Umbilical cord (tissue), 2 donors: Measurements from ENCODE around the gene PROSER3. TPM values are rescaled to one million over a fixed set of nuclear protein-coding genes. Genes with fewer than 3 reads are reported as not detected.
A peak's percentile ranks its signal among the peaks of the same experiment; 100 is the strongest.
"Not testable (repeated sequence)": the region's sequence is repeated elsewhere in the genome, so short reads cannot be mapped to it uniquely, and the experiment has no call there.

Source experiments
- DNase-seq: peaks from one replicate; pipeline ENCODE4 v3.0.0-alpha.2; 2015; ENCODE audit warnings: low spot score
- total RNA-seq: library from RNA; depleted of rRNA; stranded (reverse); fragments of >200 nt; gene quantifications from one replicate; pipeline ENCODE4 v1.2.3, GENCODE V29; 2014; ENCODE audit warnings: low replicate concordance; ENCODE audit not compliant: insufficient read depth

The PROSER3 gene
- total RNA-seq, 1 donor from 2014 or later = 15.9 TPM

DNA sequence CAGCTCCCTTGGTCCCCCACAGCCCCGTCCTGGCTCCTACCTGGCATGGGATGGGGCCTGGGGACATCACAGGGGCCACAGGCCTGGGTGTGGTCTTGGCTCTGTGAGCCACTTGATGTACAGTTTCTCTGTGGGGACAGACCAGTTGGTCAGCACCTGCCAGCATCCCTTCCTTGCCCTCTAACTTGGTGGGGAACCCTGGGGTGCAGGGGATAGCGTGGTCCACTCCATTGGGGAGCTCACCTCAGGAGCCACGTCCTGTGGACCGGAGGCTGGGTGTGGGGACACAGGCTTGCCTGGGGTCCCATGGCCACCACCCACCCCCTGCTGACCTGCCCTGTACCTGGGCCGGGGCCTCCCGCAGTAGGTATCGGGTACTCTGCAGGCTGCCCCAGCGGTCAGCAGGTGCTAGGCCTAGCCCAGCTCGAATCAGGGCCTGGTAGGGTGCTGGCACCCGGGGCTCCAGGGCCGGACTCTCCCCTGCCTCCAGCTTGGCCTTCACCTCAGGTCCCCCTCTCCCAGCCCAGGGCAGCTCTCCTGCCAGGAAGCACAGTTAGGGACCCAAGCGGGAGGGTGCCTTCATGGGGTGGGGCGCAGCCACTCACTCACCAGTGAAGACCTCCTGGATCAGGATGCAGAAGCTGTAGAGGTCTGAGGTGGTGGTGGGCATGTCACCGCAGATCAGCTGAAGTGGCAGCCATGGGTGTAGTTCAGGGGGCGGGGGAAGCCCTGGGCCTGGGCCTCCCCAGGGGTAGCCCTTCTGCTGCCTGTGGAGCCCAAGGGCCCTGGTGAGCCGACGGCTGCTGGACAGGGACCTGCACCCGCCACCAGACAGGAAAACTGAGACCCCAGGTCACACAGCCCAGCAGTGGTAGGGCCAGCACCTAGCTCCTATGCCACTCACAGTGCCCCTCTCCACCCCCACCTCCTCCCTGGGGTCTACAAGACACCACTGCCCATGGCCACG lies 32.3 kb downstream of the PROSER3 start:
- DNase-seq = no peak

GRCh38 chr19:35790981-35791813 lies 33.2 kb downstream of the PROSER3 start:
- DNase-seq = no peak

DNA sequence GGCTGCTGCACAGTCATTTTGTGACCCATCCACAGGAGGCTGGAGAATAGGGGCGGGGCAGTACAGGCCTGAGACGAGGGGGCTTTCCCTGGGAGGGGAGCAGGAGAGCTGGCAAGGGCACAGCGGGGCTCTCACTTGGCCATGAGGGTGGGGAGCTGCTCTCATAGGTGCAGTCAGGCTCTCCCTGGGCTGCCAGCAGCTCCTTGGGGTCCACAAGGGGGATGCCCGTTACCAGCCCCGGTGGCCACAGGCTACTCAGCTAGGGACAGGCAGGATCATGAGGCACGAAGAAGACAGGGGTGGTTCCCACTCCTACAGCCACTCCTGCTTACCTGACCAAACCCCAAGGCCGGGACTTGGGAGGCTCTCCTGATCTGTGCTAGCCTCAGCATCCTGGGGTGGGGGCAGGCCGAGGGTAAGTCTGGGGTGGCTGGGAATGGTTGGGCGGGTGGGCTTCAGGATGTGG lies 33.9 kb downstream of the PROSER3 start:
- no peak for DNase-seq

GRCh38 chr19:35792312-35792711 lies 34.3 kb downstream of the PROSER3 start:
- DNase-seq = no peak

DNA sequence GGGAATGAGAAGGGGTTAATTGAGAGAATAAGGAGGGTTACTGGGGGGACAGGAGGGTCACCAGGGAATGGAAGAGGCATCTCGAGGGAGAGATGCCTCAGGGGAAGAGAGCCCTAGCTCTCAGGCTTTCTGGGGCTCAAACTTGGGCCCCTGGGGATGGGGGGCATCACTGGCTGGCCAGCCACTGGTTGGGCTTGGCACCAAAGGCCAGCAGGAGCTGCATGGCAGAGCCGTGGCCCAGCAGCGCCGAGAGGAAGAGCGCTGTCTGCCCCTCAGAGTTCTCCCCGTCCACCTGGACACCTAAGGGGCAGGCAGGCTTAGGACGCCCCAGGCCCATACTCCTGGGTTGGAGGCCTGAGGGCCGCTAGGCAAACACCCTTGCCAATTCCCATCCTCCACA lies 34.9 kb downstream of the PROSER3 start:
- DNase-seq = no peak

DNA sequence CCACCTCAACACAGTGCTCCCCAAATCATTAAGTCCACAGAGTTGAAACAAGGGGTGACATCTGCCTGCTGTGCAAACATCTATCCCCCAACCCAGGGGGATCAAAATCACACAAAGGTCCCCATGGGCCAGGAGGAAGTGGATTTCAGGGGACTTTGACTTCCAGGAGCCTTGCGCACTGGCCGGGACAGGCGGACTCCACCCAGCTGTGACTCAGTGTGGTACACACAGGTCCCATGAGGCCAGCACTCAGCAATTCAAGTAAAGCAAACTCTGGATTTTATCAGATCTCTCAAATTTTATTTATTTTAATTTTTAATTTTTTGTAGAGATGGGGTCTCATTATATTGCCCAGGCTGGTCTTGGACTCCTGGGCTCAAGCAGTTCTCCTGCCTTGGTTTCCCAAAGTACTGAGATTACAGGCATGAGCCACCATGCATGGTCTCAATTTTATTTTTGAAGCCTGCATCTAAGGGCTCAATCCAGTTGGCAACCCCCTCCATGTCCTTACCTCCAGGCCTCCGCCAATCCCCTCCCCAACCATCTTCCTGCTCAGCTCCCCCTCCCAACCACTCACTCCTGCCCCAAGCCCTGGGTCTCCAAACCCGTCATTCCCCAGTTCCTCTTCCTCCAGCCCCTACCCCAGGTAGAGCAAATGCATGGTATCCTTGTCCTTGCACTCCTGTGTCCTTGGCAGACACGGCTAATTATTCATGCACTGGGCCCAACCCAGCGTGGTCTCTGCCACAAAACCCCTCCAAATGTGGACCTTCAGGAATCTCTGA lies 35.6 kb downstream of the PROSER3 start:
- no peak for DNase-seq

DNA sequence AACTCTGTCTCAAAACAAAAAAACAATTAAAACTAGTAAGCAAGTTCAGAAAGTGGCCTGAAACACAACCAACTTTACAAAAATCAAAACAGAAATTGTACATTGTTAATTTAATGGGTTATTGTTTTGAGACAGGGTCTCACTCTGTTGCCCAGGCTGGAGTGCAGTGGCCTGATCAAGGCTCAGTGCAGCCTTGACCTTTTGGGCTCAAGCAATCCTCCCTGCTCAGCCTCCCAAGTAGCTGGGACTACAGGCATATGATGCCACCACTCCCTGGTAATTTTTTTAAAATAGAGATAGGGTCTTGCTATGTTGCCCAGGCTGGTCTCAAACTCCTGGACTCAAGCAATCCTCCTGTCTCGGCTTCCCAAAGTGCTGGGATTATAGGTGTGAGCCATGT lies 37.6 kb downstream of the PROSER3 start:
- DNase-seq = not testable (repeated sequence)

- DNase-seq = no peak
These were observed 38.9 kb downstream of the PROSER3 start for GRCh38 chr19:35796645-35797542.

DNA sequence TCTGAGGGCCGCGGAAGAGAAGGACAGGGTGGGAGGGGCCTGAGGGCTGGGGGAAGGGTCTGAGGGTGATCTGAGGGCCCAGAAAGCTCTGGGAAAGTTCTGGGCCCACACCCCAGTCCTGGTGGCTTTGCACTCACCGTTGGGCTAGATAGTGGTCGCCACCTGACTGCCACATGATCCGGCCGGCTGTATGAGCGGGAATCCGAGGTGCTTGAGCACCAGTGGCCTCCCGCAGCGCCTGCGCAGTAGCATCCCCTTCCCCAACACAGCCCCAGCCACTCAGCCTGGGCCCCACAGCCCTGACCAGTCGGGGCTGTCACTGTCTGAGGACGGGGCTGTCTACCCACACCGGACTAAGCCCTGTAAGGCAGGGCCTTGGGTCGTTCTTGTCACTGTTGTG lies 39.7 kb downstream of the PROSER3 start:
- DNase-seq = peak; percentile 62

- DNase-seq = no peak
These were observed 43.9 kb downstream of the PROSER3 start for GRCh38 chr19:35801828-35802227.

DNA sequence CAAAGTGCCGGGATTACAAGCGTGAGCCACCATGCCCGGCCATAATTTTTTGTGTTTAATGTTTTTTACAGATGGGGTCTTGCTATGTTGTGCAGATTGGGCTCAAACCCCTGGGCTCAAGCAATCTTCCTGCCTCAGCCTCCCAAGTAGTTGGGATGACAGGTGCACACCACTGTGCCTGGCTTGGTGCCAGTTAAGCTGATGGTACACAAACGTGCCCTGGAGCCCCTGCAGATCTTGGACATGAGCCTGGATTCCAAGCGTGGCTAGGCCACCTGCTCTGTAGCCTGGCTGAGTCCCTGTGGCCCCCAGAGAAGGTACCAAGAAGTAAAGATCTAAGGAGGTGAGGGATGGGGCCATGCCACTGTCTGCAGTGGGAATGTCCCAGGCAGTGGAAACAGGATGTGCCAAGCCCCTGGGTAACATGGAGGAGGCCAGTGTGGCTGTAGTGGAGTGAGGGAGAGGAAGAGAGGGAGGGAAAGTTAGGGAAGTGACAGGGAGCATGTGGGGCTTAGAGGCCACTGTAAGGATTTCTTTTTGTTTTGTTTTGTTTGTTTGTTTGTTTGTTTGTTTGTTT lies 47.6 kb downstream of the PROSER3 start:
- no peak for DNase-seq

DNA sequence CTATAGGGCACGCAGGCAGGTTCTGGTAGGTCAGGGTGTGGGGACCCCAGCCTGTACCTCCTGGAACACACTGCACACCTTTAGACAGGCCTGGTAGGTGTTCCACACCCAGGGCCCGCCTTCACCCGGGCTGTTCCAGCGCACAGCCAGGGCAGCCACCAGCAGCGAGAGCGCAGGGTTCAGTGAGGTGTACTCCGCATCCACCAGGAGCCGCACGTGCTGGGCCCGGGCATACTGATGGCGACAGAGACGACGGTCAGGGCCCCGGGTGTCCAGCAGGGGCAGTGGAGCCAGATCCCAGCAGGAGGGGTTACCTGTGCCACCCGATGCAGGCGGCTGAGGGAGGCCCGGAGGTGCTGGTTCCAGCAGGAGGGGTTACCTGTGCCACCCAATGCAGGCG lies 48.6 kb downstream of the PROSER3 start:
- DNase-seq = no peak

- no peak for DNase-seq
These were observed 49.7 kb downstream of the PROSER3 start for GRCh38 chr19:35807633-35808032.

GRCh38 chr19:35811317-35812219 lies 53.6 kb downstream of the PROSER3 start:
- no peak for DNase-seq

DNA sequence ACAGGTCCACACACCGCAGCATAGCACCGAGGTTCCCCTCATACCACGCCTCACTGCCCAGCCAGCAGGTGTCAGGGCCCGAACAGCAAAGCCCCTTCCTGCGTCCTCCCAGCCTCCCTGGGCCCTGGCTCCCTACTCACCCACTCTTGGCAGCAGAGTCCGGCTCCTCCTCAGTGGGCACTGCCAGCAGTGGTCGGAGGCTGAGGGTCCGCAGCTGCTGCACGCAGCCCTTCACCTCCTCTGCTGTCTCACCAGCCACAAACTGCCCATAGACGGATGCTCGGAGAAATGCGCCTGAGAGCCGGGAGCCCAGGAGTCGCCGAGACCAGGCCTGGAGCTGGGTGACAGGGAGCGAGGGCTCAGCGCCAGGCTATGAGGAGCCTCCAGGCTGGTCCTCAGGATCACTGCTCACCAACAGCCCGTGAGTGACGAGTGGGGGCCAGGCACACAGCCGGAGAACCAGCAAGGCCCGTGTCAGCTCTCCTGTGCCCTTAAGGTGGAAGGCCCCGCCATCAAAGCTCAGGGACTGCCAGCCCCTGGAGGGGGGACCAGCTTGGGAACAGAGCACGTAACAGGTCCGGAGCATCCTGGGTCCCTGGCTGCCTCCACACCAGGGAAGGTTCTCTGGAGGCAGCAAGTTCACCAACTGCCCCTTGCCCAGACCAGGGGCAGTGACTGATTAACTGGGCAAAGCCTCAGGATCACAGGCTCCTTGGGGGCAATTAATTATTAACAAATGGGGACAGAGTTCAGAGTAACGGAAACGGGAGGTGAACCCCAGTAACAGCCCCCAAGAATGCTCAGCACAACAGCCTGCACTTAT lies 54.5 kb downstream of the PROSER3 start, which contains the start of gene PRODH2:
Gene PRODH2 (minus strand): TSS at position 626 of the 823 bp plus-strand sequence. CDS start 40 bp downstream, at position 586.
- no peak for DNase-seq

GRCh38 chr19:35813043-35813890 lies 55.3 kb downstream of the PROSER3 start:
- no peak for DNase-seq

DNA sequence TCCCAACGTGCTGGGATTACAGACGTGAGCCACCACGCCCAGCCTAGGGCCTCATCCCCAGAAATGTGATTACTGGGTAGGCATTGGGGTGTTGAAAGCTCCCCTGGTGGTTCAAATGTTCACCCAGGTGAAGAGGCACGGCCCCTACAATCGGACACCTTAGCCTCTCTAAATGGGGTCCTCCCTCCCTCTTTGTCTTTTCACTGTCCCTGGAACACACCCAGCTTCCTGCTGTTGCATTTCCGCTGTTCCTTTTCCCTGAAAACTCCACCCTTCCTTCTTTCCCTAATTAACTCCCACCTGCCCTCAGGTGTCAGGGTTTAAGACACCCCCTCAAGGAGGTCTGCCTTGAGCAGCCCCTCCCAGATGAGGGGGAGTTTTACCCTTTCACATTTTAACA lies 58.3 kb downstream of the PROSER3 start:
- no peak for DNase-seq
